K562 (cell line): ENCODE data around the gene SH2D1A. TPM values are rescaled to one million over a fixed set of nuclear protein-coding genes. Genes with fewer than 3 reads are reported as not detected.
"Not testable (repeated sequence)": the region's sequence is repeated elsewhere in the genome, so short reads cannot be mapped to it uniquely, and the experiment has no call there.

Experiments
- ATAC-seq: fragments of 200-7000 bp; cut with Tn5 transposase; 3 replicates; pipeline ENCODE4 v1.9.1; 2020; ENCODE audit warnings: moderate library complexity
- BruUV-seq: library from RNA; stranded (reverse); fragments of 400-500 nt; replicated peaks from 2 replicates; lab custom pipeline; 2021; lab: Mats Ljungman, UMichigan
- CTCF ChIA-PET: fragments of 300-600 bp; formaldehyde crosslinking; extraction: SDS; loops from one replicate; lab custom pipeline; 2021; ENCODE audit warnings: low intra/inter-chr PET ratio; lab: Yijun Ruan, JAX
- POLR2A ChIA-PET: fragments of 300-600, 350-650 bp; sonication (Branson Sonifier 250); formaldehyde crosslinking; extraction: SDS; loops from one replicate; lab custom pipeline; 2021; ENCODE audit warnings: antibody characterized with exemption, inconsistent platforms; lab: Yijun Ruan, JAX
- DNase-seq, 4 experiments: peaks; one replicate each; pipeline versions ENCODE4 v3.0.0 to v3.0.0-alpha.2; 2011 to 2018; ENCODE audit warnings: low spot score in 3 of 4, mixed read lengths in 3 of 4; ENCODE audit errors: extremely low read depth in 1 of 4
- FAIRE-seq: peaks from 2 replicates; lab custom pipeline; 2011; peaks lifted over from hg19 to GRCh38; lab: Jason Lieb, UNC
- H2AFZ ChIP-seq: 2 replicates; pipeline ENCODE4 v1.6.0; 2011; ENCODE audit warnings: low read depth, low read length, control low read depth, inconsistent platforms
- H3K27ac ChIP-seq: fragments of 200-600 bp; 3 replicates; pipeline ENCODE4 v1.8.0; 2011; ENCODE audit warnings: low read depth, mild to moderate bottlenecking, control low read depth, inconsistent platforms, low read length, moderate library complexity, mixed read lengths; ENCODE audit errors: extremely low read depth
- H3K27me3 ChIP-seq, 2 experiments: fragments of 300-600 bp in 1 of 2; 2 replicates in 1 of 2; 3 replicates in 1 of 2; pipeline versions ENCODE4 v1.6.0 to v1.8.0; 2011; ENCODE audit warnings: inconsistent platforms in 2 of 2, low read length in 2 of 2, mild to moderate bottlenecking in 1 of 2, mixed read lengths in 1 of 2, moderate library complexity in 1 of 2; ENCODE audit not compliant: control insufficient read depth in 2 of 2, insufficient read depth in 2 of 2
- H3K36me3 ChIP-seq: fragments of 300-600 bp; 3 replicates; pipeline ENCODE4 v1.8.0; 2011; ENCODE audit warnings: mild to moderate bottlenecking, low read length, inconsistent platforms; ENCODE audit not compliant: control insufficient read depth, insufficient read depth
- H3K4me1 ChIP-seq, 2 experiments: fragments of 200-600 bp in 1 of 2; replicated peaks in 1 of 2; 2 replicates in 1 of 2; 3 replicates in 1 of 2; pipeline versions ENCODE4 v1.5.1 to v1.8.0; 2011; ENCODE audit warnings: inconsistent platforms in 2 of 2, low read length in 2 of 2, mild to moderate bottlenecking in 1 of 2, mixed read lengths in 1 of 2, moderate library complexity in 1 of 2; ENCODE audit not compliant: control insufficient read depth in 2 of 2, insufficient read depth in 2 of 2
- H3K4me2 ChIP-seq: 2 replicates; pipeline ENCODE4 v1.6.1; 2011; ENCODE audit warnings: low read length, control low read depth, inconsistent platforms, mixed read lengths; ENCODE audit not compliant: insufficient read depth
- H3K4me3 ChIP-seq: fragments of 200-600 bp; sonication (generic), shearing (Covaris generic); 2 replicates; pipeline ENCODE4 v1.5.1; 2016; ENCODE audit warnings: control low read depth, inconsistent platforms
- H3K79me2 ChIP-seq: fragments of 200-600 bp; 3 replicates; pipeline ENCODE4 v1.8.0; 2011; ENCODE audit warnings: low read length, inconsistent platforms; ENCODE audit not compliant: control insufficient read depth, insufficient read depth
- H3K9ac ChIP-seq, 2 experiments: 2 replicates each; pipeline versions ENCODE4 v1.6.0 to v1.6.1; 2011; ENCODE audit warnings: low read depth in 2 of 2, low read length in 2 of 2, control low read depth in 1 of 2, inconsistent platforms in 1 of 2, mild to moderate bottlenecking in 1 of 2, mixed read lengths in 1 of 2; ENCODE audit not compliant: insufficient read depth in 1 of 2
- H3K9me1 ChIP-seq: one replicate; pipeline ENCODE4 v1.6.0; 2011; ENCODE audit warnings: inconsistent platforms, mild to moderate bottlenecking, low read length, moderate library complexity; ENCODE audit not compliant: control insufficient read depth, insufficient read depth
- H3K9me3 ChIP-seq: replicated peaks from 2 replicates; pipeline ENCODE4 v1.5.1; 2011; ENCODE audit warnings: low read depth, low read length, inconsistent platforms; ENCODE audit not compliant: control insufficient read depth, insufficient read depth
- H4K20me1 ChIP-seq: replicated peaks from 2 replicates; pipeline ENCODE4 v1.6.1; 2011; ENCODE audit warnings: low read length, inconsistent platforms, mixed read lengths; ENCODE audit not compliant: control insufficient read depth, insufficient read depth
- HMGN3 ChIP-seq: IDR thresholded peaks from 2 replicates; pipeline ENCODE4 v1.6.1; 2011; ENCODE audit warnings: borderline replicate concordance, low read depth, mild to moderate bottlenecking, mixed read lengths, low read length; ENCODE audit not compliant: insufficient read length; ENCODE audit errors: extremely low read depth
- RBM15 ChIP-seq: fragments of 200-400 bp; formaldehyde crosslinking; IDR thresholded peaks from 2 replicates; pipeline ENCODE4 v1.6.1; 2018; ENCODE audit warnings: mild to moderate bottlenecking, low read length, moderate library complexity; ENCODE audit not compliant: insufficient read depth
- ZFP36 ChIP-seq: fragments of 150-350 bp; IDR thresholded peaks from 2 replicates; pipeline ENCODE4 v1.6.1; 2018; ENCODE audit warnings: low read length, low read depth; ENCODE audit not compliant: partially characterized antibody
- ZNF212 ChIP-seq: fragments of 450-650 bp; formaldehyde crosslinking; IDR thresholded peaks from 2 replicates; pipeline ENCODE4 v1.4.0; 2020; ENCODE audit warnings: mild to moderate bottlenecking
- ZNF3 ChIP-seq: fragments of 250-450 bp; sonication (Bioruptor Pico); IDR thresholded peaks from 2 replicates; pipeline ENCODE4 v1.5.0; 2021; ENCODE audit warnings: mild to moderate bottlenecking, moderate library complexity
- WGBS: fragments of 100-300 bp; shearing (Covaris generic); methylation state at CpG from one replicate; pipeline ENCODE4 v1.1.6; 2016; ENCODE audit warnings: low coverage, mixed read lengths; ENCODE audit not compliant: insufficient coverage; ENCODE audit errors: missing lambda C conversion rate; 5-methylcytosine and 5-hydroxymethylcytosine counted together
- in situ Hi-C: fragments of 300-500 bp; cut with MboI; formaldehyde crosslinking; loops from 4 replicates; pipeline ENCODE4 v1.15.0; 2018; ENCODE audit warnings: inconsistent platforms, mixed read lengths
- intact Hi-C: fragments of 100-400 bp; cut with micrococcal nuclease; formaldehyde crosslinking; loops from 2 replicates; pipeline ENCODE4 v1.14.2; 2022
- polyA plus RNA-seq, 8 experiments: library from polyadenylated mRNA; depleted of rRNA in 4 of 8; stranded (reverse) in 5 of 8; unstranded in 3 of 8; fragments of >200 nt; fragmentation: Nextera tagmentation in 2 of 8; fragmentation: Illumina TruSeq in 1 of 8; extraction: Ambion mirVana in 2 of 8; extraction: Trizol in 1 of 8; gene quantifications; 2 replicates each; pipeline versions ENCODE4 v1.2.1 to v1.2.3, GENCODE V29; 2011 to 2014; ENCODE audit warnings: inconsistent platforms in 1 of 8, missing spikeins in 1 of 8
- total RNA-seq, 7 experiments: library from RNA; depleted of rRNA in 6 of 7; stranded (reverse); fragments of >200 nt in 6 of 7; fragmentation: Illumina TruSeq in 2 of 7; extraction: Trizol in 2 of 7; gene quantifications; 2 replicates each; pipeline versions ENCODE4 v1.2.1 to v1.2.3, GENCODE V29; 2011 to 2021; ENCODE audit warnings: low replicate concordance in 1 of 7
- TF ChIP-seq, protein P1 (sequence below): IDR thresholded peaks from 2 replicates; pipeline ENCODE4 v1.6.1; 2011; ENCODE audit warnings: borderline replicate concordance, low read depth, mild to moderate bottlenecking, moderate library complexity, low read length; ENCODE audit not compliant: insufficient read depth, poor library complexity, severe bottlenecking

The SH2D1A gene
- total and polyA plus RNA-seq, 9 of the 15 experiments (the other 6 are each of a cell fraction or from before 2014, with no cell fraction given), result 0.07 to 0.52 (median 0.19) TPM

DNA sequence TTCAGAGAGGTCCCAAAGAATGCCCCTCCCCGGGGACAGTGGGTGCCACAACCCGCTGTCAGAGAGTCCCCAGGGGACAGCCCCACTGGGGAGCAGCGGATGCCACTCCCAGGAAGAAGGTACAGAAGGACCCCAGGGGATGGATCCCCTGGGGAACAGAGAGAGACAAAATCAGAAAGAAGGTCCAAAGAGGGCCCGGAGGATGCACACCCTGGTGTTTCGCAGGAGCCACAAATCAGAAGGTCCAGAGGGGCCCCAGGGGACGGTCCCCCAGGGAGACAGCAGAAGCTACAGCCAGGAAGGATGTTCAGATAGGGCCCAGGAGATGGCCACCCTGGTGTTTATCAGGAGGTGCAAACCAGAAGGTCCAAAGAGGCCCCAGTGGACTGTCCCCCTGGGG is 12.5 kb upstream of the SH2D1A start:
- ChIA-PET POLR2A (no interaction called here), CTCF (no interaction called here)
- no peaks in the 10 kb centered on the region for H3K9me1 ChIP-seq
- no peak for DNase-seq
- no peak overlapping the region for H3K9ac ChIP-seq
- FAIRE-seq, result no peak
- TF ChIP-seq RBM15 (no peak), HMGN3 (no peak), ZNF3 (CRISPR knock-in tag) (no peak), ZNF212 (CRISPR knock-in tag) (no peak), ZFP36 (no peak)
- TF ChIP-seq, protein P1, sequence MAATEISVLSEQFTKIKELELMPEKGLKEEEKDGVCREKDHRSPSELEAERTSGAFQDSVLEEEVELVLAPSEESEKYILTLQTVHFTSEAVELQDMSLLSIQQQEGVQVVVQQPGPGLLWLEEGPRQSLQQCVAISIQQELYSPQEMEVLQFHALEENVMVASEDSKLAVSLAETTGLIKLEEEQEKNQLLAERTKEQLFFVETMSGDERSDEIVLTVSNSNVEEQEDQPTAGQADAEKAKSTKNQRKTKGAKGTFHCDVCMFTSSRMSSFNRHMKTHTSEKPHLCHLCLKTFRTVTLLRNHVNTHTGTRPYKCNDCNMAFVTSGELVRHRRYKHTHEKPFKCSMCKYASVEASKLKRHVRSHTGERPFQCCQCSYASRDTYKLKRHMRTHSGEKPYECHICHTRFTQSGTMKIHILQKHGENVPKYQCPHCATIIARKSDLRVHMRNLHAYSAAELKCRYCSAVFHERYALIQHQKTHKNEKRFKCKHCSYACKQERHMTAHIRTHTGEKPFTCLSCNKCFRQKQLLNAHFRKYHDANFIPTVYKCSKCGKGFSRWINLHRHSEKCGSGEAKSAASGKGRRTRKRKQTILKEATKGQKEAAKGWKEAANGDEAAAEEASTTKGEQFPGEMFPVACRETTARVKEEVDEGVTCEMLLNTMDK, result no peak
- no peak overlapping the region for H2AFZ ChIP-seq
- whole genome bisulfite sequencing, result 52% methylated on average over 5 of the region's 6 CpGs
- no TSS peak for BruUV-seq
- H4K20me1 ChIP-seq, result no peaks in the 10 kb centered on the region
- no peaks in the 10 kb centered on the region for H3K27me3 ChIP-seq
- H3K4me1 ChIP-seq, result no peaks in the 10 kb centered on the region; a peak in 1 of 5 replicates
- H3K4me2 ChIP-seq, result no peak overlapping the region
- H3K9me3 ChIP-seq, result no peaks in the 10 kb centered on the region
- H3K79me2 ChIP-seq, result no peaks in the 10 kb centered on the region
- intact Hi-C loops (no loop called here), in situ Hi-C loops (no loop called here)
- H3K4me3 ChIP-seq, result no peak overlapping the region
- H3K27ac ChIP-seq, result no peak overlapping the region
- ATAC-seq, result no peak
- no peaks in the 10 kb centered on the region for H3K36me3 ChIP-seq

DNA sequence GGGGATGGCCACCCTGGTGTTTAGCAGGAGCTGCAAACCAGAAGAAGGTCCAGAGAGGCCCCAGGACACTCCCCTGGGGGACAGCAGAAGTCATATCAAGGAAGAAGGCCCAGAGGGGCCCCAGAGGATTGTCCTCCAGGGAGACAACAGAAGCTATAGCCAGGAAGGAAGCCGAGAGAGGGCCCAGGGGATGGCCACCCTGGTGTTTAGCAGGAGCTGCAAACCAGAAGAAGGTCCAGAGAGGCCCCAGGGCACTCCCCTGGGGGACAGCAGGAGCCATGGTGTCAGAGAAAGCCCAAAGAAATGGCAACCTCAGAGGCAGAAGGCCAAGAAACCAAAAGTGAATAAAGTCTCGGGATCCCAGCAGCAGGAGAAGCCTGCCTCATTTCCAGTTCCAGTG is 11.8 kb upstream of the SH2D1A start:
- DNase-seq, FAIRE-seq, BruUV-seq, H3K36me3 ChIP-seq, ATAC-seq, H3K9ac ChIP-seq, CTCF ChIA-PET, H3K9me1 ChIP-seq, H4K20me1 ChIP-seq, H3K27me3 ChIP-seq, H3K4me3 ChIP-seq, H3K4me1 ChIP-seq, in situ Hi-C loops, H3K27ac ChIP-seq, H3K79me2 ChIP-seq, H3K9me3 ChIP-seq, H3K4me2 ChIP-seq, intact Hi-C loops, H2AFZ ChIP-seq, POLR2A ChIA-PET: not testable (repeated sequence)
- WGBS, result 57% methylated on average over 1 of the region's 2 CpGs
